Measurements from ENCODE around the gene KRTAP4-16.
"Not testable (repeated sequence)": the region's sequence is repeated elsewhere in the genome, so short reads cannot be mapped to it uniquely, and the experiment has no call there.

The KRTAP4-16 gene

DNA sequence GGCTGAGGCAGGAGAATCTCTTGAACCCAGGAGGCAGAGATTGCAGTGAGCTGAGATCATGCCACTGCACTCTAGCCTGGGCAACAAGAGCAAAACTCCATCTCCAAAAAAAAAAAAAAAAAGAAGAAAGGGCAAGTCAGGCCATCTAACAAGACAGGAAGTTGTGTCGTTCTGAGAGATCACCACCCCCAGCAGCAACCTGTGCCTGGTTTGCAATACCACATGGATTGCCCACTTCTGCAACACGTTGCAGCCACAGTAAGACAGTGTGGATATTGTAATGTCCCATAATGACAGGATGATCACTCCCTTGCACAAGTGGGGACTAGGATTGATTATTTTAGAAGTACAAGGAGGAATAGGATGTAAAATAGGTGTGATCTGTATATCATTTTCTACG, 33.0 kb downstream of the KRTAP4-16 start:
- no peak for DNase-seq

DNA sequence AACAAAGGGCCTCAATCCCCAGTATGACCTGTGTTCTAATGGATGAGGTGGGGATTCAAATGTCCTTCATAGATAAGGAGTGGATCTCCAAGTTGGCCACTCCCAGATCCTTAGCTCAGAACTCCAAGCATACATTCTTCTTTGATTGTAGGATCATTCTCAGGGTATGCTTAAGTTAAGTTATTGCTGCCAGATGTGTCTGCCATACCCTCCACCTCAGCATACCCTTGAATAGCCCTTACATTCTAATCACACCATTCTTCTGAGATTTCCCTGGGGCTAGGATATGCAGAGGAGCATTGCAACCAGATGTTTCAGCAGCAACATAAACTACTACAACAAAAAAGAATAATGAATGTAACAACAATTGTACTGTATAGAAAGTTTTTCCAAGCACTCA, 34.7 kb downstream of the KRTAP4-16 start:
- no peak for DNase-seq

DNA sequence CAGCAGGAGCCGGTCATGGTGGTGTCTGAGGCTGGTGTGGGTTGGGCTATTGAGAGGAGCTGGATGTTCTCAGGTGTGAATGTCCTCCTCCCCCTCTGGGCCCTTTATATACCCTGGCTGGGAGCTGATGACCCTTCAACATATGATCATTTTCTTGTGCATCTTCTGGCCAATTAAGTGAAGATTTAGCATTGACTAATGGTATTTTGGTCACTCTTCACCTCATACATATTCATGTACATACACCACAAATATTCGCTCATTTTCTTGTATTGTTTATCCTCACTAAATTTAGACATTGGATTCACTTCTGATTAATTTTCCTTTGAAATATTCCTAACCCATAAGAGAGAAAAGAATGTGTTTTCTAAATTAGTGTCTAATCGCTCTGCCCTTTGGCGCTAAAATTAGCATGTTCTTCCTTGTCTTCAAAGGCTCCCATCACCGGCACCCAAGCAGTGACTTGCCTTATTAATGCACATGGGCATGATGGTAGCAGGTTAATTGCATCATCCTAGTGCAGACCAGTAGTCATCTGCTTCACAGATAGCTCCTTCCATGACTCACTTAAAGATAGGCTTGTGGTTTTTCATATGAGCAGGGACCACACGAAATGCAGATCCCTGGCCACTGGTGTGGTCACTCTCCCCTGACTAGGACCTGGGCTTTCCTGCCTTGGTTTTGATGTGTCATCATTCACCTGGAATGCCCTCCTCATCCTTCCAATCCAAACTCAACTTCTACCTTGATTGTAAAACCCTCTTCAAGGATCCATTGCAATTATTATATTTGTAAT, 36.0 kb downstream of the KRTAP4-16 start, which contains the start of gene KRTAP2-4:
Gene KRTAP2-4, minus strand, starts transcription at position 51 of the 796 bp plus-strand sequence. Its CDS starts 34 bp downstream, at position 17.
- no peak for DNase-seq

DNA sequence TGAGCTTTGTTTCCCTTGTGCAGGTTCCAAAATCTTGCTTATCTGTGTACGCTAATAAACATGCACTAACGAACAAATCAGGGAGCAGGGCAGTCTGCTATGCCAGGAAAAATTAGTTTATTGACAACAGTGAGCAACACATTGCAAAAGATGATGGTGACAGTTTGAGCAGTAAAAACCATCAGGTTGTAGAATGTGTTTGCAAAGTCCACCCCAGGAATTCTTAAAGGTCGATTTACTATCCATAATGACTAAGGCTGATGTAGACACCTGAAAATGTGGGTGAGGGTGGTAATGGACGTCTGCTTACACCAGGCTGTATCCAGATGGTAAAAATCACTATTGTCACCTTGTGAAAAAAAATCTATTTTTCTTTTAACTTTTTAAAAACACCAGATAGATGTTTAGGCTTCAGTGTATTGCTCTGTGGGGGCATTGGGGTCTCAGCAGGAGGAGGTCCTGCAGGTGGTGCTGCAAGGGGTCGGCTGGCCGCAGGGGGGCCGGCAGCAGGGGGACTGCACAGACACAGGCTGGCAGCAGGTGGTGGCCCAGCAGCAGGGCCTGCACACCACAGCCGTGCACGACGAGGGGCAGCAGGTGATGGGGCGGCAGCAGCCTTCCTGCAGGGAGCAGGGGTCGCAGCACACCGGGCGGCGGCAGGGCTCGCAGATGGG, 36.9 kb downstream of the KRTAP4-16 start:
- DNase-seq = not testable (repeated sequence)

DNA sequence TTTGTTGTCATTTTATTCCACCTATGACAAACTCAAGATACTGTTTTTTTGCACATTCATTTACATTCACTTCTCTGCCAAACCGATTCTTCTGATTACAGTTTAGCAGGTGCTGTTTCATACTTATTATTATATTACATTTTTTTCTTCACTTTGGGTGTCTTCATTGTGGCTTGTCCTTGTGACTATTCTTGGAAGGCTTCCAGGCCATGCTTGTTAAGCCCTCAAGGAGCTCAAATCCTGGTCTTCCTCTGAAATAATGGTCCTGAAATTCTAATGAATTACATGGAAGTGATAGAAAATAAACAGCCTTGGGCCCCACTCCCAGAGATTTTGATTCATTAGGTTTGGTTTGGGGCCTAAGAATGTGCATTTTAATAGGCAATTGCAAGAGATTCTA, 37.7 kb downstream of the KRTAP4-16 start:
- DNase-seq = no peak

DNA sequence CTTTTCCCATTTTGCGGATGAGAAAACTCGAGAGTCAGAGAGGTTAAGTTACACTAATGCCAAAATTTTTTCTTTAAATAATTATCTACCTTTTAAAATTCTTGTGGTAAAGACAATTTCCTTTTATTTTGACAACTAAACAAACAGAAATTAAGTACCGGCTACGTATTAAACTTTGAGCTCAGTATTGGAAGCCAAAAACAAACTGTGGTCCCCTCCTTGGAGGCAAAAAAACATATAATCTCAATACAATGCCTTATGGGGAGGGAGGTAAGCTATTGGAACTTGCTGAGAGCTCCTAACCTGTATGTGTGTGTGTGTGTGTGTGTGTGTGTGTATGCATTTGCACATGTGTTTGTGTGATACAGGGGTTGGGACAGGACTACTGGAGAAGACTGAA, 38.6 kb downstream of the KRTAP4-16 start:
- DNase-seq = no peak

DNA sequence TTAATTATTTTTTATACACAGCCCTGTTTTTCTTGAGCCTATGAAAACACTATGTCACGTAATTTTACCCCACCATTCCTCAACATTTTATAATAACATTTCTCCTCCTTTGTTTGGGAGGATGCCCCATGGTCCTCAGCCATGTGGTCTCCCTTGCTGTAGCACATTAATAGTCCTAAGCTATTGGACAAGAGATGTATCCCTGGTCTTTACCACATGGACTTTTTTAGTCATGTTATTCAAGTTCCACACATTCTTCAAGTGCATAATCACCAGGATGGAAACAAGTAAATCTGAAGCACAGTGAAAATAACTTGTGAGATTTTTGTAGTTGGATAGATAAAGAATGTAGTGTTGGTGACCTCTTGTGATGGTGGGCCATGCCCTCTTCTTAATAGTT, 40.0 kb downstream of the KRTAP4-16 start:
- DNase-seq = no peak

DNA sequence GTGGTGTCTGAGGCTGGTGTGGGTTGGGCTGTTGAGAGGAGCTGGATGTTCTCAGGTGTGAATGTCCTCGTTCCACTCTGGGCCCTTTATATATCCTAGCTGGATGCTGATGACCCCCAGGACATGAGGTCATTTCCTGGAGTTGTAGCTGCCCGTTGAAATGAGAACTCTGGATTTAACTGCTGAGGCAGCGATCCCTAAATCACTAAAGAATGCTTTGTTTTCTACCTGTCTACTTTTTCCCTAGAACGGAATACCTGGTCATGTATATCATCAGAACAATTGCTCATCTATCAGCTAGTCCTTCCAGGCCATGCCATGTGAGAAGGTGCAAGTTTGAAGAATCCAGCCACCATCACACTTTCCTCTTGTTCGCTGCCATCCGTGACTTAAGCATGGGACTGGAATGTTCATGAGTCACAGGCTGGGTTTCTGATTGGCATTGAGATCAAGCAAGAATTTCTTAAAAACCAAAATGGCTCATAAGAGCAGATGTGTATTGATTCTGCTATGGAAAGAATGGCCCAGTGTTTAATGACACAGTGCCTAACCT, 41.9 kb downstream of the KRTAP4-16 start, which contains the start of gene KRTAP2-3:
Gene KRTAP2-3, minus strand, starts transcription at position 63 of the 553 bp plus-strand sequence. CDS start 64 bp downstream, outside the sequence.
- DNase-seq = no peak

DNA sequence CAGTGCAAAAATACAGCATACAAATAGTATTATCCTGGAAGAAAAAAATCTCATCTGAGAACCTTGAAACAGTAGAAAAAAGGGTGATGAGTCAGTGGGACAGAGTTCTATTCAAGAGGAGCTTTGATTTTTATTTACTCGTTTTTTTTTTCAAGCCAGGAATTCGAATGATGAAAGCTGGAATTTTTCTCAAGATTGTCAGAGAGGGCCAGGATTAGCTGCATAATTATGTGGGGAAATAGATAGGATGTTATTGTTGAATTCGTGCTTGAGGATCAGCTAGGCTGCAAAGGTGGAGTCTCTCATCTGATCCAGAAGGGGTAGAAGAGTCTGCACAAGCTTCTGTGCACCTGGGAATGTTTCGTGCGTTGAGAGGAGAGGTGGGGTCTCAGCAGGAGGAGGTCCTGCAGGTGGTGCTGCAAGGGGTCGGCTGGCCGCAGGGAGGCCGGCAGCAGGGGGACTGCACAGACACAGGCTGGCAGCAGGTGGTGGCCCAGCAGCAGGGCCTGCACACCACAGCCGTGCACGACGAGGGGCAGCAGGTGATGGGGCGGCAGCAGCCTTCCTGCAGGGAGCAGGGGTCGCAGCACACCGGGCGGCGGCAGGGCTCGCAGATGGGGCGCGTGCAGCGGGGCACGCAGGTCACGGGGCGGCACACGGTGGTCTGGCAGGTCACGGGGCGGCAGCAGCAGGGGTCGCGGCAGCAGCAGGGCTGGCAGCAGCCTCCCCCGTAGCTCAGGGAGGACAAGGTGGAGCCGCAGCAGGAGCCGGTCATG, 42.5 kb downstream of the KRTAP4-16 start:
- not testable (repeated sequence) for DNase-seq

DNA sequence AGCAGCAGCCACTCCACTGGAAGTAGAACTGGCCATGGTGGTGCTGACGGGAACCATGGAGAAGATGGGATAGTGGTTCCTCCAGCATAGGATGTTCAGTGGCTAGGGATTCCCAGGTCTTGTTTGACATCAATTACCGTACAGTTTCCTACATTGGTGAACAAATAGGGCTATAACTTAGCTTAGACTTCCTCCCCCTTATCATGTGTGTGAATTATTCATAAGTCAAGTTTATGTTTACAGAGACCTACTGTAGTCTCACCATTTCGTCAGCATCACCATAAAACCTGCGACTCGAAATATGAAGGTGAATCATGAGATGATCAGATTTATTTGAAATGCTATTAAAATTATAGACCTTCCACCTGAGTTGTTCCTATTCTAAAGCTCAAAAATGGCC, 43.3 kb downstream of the KRTAP4-16 start:
- no peak for DNase-seq

DNA sequence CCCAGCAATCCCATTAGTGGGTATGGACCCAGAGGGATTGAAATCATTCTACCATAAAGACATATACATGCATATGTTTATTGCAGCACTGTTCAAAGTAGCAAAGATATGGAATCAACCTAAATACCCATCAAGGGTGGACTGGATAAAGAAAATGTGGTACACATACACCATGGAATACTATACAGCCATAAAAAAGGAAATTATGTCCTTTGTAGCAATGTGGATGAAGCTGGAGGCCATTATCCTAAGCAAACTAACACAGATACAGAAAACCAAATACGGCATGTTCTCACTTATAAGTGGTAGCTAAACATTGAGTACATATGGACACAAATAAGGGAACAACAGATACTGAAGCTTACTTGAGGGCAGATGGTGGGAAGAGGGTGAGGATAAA, 44.5 kb downstream of the KRTAP4-16 start:
- no peak for DNase-seq

DNA sequence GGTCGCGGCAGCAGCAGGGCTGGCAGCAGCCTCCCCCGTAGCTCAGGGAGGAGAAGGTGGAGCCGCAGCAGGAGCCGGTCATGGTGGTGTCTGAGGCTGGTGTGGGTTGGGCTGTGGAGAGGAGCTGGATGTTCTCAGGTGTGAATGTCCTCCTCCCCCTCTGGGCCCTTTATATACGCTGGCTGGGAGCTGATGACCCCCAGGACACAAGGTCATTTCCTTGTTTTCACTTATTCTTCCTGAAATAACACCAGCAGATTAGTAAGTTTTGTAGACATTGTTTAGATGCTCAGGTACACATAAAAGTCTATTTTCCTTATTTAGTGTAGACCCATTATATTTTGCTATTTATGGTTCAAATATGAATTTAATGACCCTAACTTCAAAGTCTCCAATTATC, 46.9 kb downstream of the KRTAP4-16 start, which contains the start of gene KRTAP2-2:
Gene KRTAP2-2, minus strand, starts transcription at position 101 of the 400 bp plus-strand sequence. Its CDS starts 19 bp downstream, at position 82.
- not testable (repeated sequence) for DNase-seq

DNA sequence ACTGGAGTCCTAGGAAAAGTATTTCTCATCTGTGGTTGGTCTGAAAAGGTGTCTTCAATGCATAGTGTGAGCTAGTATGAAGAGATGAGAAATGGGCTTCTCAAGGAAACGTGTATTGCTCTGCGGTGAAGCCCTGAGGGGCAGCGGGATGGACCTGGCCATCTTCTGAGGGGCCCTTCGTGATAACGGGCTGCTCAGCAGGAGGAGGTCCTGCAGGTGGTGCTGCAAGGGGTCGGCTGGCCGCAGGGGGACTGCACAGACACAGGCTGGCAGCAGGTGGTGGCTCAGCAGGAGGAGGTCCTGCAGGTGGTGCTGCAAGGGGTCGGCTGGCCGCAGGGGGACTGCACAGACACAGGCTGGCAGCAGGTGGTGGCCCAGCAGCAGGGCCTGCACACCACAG, 47.5 kb downstream of the KRTAP4-16 start:
- DNase-seq = not testable (repeated sequence)

DNA sequence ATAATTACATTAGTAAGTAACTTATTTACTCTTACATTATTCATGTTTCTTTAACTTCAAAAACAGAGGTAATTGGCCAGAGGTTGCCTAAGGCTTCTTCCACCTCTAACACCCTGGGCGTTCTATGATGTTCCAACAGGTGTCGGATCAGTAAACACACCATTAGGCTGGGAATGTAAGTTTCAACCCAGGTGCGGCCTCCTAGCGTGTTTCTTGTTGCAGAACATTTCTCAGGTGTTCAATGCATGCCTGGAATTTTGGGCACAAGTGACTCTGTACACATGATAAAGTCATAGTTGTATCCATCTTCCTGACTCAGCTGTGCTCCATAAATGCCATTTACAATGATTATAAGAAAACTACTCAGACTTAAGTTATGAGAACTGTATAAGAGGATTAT, 48.0 kb downstream of the KRTAP4-16 start:
- no peak for DNase-seq

DNA sequence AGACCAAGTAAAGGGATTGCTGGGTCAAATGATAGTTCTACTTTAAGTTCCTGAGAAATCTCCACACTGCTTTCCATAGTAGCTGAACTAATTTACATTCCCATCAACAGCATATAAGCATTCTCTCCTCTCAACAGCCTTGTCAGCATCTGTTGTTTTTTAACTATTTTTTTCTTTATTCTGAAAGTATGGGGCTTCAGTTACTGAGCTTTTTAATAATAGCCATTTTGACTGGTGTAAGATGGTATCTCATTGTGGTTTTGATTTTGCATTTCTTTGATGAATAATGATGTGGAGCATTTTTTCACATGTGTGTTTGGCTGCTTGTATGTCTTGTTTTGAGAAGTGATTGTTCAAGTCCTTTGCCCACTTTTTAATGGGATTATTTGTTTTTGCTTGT, 49.4 kb downstream of the KRTAP4-16 start:
- no peak for DNase-seq

All from SIG-M5 (cell line).